A549 (cell line): ENCODE data around the gene SBNO1.

Source experiments
- CEBPB ChIP-seq, 2 experiments: fragments of >200 bp in 1 of 2; sonication (Bioruptor Twin) in 1 of 2; formaldehyde crosslinking in 1 of 2; IDR thresholded peaks; 2 replicates each; pipeline ENCODE4 v1.6.1; 2012 to 2016
- CHD2 ChIP-seq: fragments of 150-350 bp; IDR thresholded peaks from 2 replicates; pipeline ENCODE4 v1.6.1; 2014; ENCODE audit warnings: low read length; ENCODE audit not compliant: partially characterized antibody
- CHD4 ChIP-seq: fragments of 200-600 bp; sonication (generic); IDR thresholded peaks from 2 replicates; pipeline ENCODE4 v1.6.1; 2016; ENCODE audit warnings: antibody characterized with exemption, mild to moderate bottlenecking, borderline replicate concordance
- CTCF ChIP-seq: fragments of >200 bp; sonication (Bioruptor Twin); formaldehyde crosslinking; IDR thresholded peaks from 3 replicates; pipeline ENCODE4 v1.5.1; 2016
- EP300 ChIP-seq, 2 experiments: fragments of >200 bp; sonication (Bioruptor Twin); formaldehyde crosslinking; IDR thresholded peaks; 2 replicates in 1 of 2; 3 replicates in 1 of 2; pipeline ENCODE4 v1.6.1; 2016 to 2017
- JUN ChIP-seq, 2 experiments: fragments of >200 bp; sonication (Bioruptor Twin); formaldehyde crosslinking; IDR thresholded peaks; 2 replicates in 1 of 2; 3 replicates in 1 of 2; pipeline ENCODE4 v1.6.1; 2016 to 2017
- KDM5A ChIP-seq: fragments of 200-600 bp; sonication (generic); IDR thresholded peaks from 2 replicates; pipeline ENCODE4 v1.6.1; 2016; ENCODE audit warnings: antibody characterized with exemption, mild to moderate bottlenecking
- POLR2A ChIP-seq: IDR thresholded peaks from 2 replicates; pipeline ENCODE4 v1.6.1; 2012; ENCODE audit warnings: mild to moderate bottlenecking, low read length
- RAD21 ChIP-seq, 2 experiments: fragments of >200 bp in 1 of 2; sonication (Bioruptor Twin) in 1 of 2; formaldehyde crosslinking in 1 of 2; IDR thresholded peaks in 1 of 2; conservative IDR thresholded peaks in 1 of 2; 2 replicates in 1 of 2; 3 replicates in 1 of 2; pipeline ENCODE4 v1.6.1; 2012 to 2018; ENCODE audit warnings: inconsistent platforms in 1 of 2
- ZFP36 ChIP-seq: fragments of 450-650 bp; IDR thresholded peaks from 2 replicates; pipeline ENCODE4 v1.6.1; 2014; ENCODE audit warnings: borderline replicate concordance; ENCODE audit not compliant: partially characterized antibody
- ZNF302 ChIP-seq: fragments of 250-450 bp; sonication (Bioruptor Pico); IDR thresholded peaks from 2 replicates; pipeline ENCODE4 v1.9.0; 2021; ENCODE audit warnings: inconsistent platforms, mild to moderate bottlenecking, moderate library complexity
- TF ChIP-seq, protein P1 (sequence below): fragments of 200-600 bp; sonication (generic); IDR thresholded peaks from 2 replicates; pipeline ENCODE4 v1.6.1; 2016; ENCODE audit warnings: antibody characterized with exemption, mild to moderate bottlenecking, moderate library complexity
- TF ChIP-seq, protein P2 (sequence below): fragments of 450-650 bp; IDR thresholded peaks from 2 replicates; pipeline ENCODE4 v1.6.1; 2014; ENCODE audit warnings: antibody characterized with exemption

GRCh38 chr12:123266679-123267277 is 97.9 kb downstream of the SBNO1 start:
- TF ChIP-seq EP300 (IDR thresholded peaks at IDR 0.05): no peak
- no peak for TF ChIP-seq RAD21 (conservative IDR thresholded peaks at IDR 0.05 in 1 of 2, IDR thresholded peaks at IDR 0.05 in 1 of 2)
- no peak for TF ChIP-seq CTCF
- TF ChIP-seq ZFP36: no peak
- TF ChIP-seq, protein P1, sequence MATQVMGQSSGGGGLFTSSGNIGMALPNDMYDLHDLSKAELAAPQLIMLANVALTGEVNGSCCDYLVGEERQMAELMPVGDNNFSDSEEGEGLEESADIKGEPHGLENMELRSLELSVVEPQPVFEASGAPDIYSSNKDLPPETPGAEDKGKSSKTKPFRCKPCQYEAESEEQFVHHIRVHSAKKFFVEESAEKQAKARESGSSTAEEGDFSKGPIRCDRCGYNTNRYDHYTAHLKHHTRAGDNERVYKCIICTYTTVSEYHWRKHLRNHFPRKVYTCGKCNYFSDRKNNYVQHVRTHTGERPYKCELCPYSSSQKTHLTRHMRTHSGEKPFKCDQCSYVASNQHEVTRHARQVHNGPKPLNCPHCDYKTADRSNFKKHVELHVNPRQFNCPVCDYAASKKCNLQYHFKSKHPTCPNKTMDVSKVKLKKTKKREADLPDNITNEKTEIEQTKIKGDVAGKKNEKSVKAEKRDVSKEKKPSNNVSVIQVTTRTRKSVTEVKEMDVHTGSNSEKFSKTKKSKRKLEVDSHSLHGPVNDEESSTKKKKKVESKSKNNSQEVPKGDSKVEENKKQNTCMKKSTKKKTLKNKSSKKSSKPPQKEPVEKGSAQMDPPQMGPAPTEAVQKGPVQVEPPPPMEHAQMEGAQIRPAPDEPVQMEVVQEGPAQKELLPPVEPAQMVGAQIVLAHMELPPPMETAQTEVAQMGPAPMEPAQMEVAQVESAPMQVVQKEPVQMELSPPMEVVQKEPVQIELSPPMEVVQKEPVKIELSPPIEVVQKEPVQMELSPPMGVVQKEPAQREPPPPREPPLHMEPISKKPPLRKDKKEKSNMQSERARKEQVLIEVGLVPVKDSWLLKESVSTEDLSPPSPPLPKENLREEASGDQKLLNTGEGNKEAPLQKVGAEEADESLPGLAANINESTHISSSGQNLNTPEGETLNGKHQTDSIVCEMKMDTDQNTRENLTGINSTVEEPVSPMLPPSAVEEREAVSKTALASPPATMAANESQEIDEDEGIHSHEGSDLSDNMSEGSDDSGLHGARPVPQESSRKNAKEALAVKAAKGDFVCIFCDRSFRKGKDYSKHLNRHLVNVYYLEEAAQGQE: no peak
- no peak for TF ChIP-seq POLR2A
- TF ChIP-seq, protein P2, sequence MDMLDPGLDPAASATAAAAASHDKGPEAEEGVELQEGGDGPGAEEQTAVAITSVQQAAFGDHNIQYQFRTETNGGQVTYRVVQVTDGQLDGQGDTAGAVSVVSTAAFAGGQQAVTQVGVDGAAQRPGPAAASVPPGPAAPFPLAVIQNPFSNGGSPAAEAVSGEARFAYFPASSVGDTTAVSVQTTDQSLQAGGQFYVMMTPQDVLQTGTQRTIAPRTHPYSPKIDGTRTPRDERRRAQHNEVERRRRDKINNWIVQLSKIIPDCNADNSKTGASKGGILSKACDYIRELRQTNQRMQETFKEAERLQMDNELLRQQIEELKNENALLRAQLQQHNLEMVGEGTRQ: no peak
- no peak for TF ChIP-seq JUN (IDR thresholded peaks at IDR 0.05)
- TF ChIP-seq ZNF302 (CRISPR knock-in tag): no peak
- no peak for TF ChIP-seq CHD2
- TF ChIP-seq CHD4: no peak
- TF ChIP-seq KDM5A: no peak
- TF ChIP-seq CEBPB (IDR thresholded peaks at IDR 0.05): no peak
